Effector memory CD8-positive, alpha-beta T cell (primary cell): Measurements from ENCODE around the gene SDCBP2.

ENCODE experiments used
- ATAC-seq: fragments of 150-1000 bp; cut with Tn5 transposase; replicated peaks from 2 replicates; pipeline ENCODE4 v1.10.0; 2021; ENCODE audit warnings: mild to moderate bottlenecking, moderate library complexity
- DNase-seq, 3 experiments: peaks; one replicate each; pipeline ENCODE4 v3.0.0; 2021
- H3K27ac Mint-ChIP-seq, 2 donors: one replicate each; pipeline ENCODE4 v1.8.0; 2022; ENCODE audit warnings: mild to moderate bottlenecking in 2 of 2, mixed read lengths in 2 of 2, moderate library complexity in 2 of 2
- H3K27me3 Mint-ChIP-seq, 2 donors: one replicate each; pipeline ENCODE4 v1.8.0; 2022; ENCODE audit warnings: mixed read lengths in 2 of 2
- H3K36me3 Mint-ChIP-seq: one replicate; pipeline ENCODE4 v1.8.0; 2022; ENCODE audit warnings: mild to moderate bottlenecking, moderate library complexity, mixed read lengths; ENCODE audit not compliant: insufficient read depth
- H3K4me1 Mint-ChIP-seq, 2 donors: one replicate each; pipeline ENCODE4 v1.8.0; 2022; ENCODE audit warnings: low read depth in 2 of 2, mixed read lengths in 2 of 2
- H3K4me3 Mint-ChIP-seq, 2 donors: one replicate each; pipeline ENCODE4 v1.8.0; 2022; ENCODE audit warnings: mild to moderate bottlenecking in 2 of 2, mixed read lengths in 2 of 2, moderate library complexity in 2 of 2
- H3K9me3 Mint-ChIP-seq, 2 donors: one replicate each; pipeline ENCODE4 v1.8.0; 2022; ENCODE audit warnings: mixed read lengths in 2 of 2

Gene SDCBP2

GRCh38 chr20:1308702-1309095 lies 20.2 kb downstream of the SDCBP2 start:
- Mint-ChIP-seq H3K4me1 (peaks cover 0 to 1% of the 10 kb centered on the region in 2 donors), H3K9me3 (no peaks in the 10 kb centered on the region), H3K36me3 (peaks cover 6% of the 10 kb centered on the region), H3K4me3 (no peak overlapping the region), H3K27me3 (peaks cover 0 to 3% of the 10 kb centered on the region in 2 donors), H3K27ac (no peak overlapping the region)
- ATAC-seq (no peak), DNase-seq (no peak)

GRCh38 chr20:1308067-1308701 lies 20.8 kb downstream of the SDCBP2 start:
- no peak overlapping the region for H3K4me3 Mint-ChIP-seq
- DNase-seq = no peak
- no peak overlapping the region for H3K27ac Mint-ChIP-seq
- no peak for ATAC-seq
- no peaks in the 10 kb centered on the region for H3K27me3 Mint-ChIP-seq
- H3K36me3 Mint-ChIP-seq = peaks cover 6% of the 10 kb centered on the region
- peaks cover 0 to 1% of the 10 kb centered on the region in 2 donors for H3K4me1 Mint-ChIP-seq
- H3K9me3 Mint-ChIP-seq = no peaks in the 10 kb centered on the region

- H3K27me3 Mint-ChIP-seq = no peaks in the 10 kb centered on the region
- peaks cover 6% of the 10 kb centered on the region for H3K36me3 Mint-ChIP-seq
- no peaks in the 10 kb centered on the region for H3K9me3 Mint-ChIP-seq
- no peak overlapping the region for H3K4me3 Mint-ChIP-seq
- ATAC-seq (no peak), DNase-seq (no peak)
- H3K27ac Mint-ChIP-seq = no peak overlapping the region
- peaks cover 0 to 1% of the 10 kb centered on the region in 2 donors for H3K4me1 Mint-ChIP-seq
Observed at GRCh38 chr20:1307571-1307971, 21.4 kb downstream of the SDCBP2 start.

- H3K36me3 Mint-ChIP-seq = peaks cover 6% of the 10 kb centered on the region
- no peak overlapping the region for H3K27ac Mint-ChIP-seq
- H3K9me3 Mint-ChIP-seq = no peaks in the 10 kb centered on the region
Observed at GRCh38 chr20:1307171-1307570, 21.8 kb downstream of the SDCBP2 start.

GRCh38 chr20:1306316-1307135 lies 22.4 kb downstream of the SDCBP2 start:
- ATAC-seq (no peak), DNase-seq (no peak)
- Mint-ChIP-seq H3K9me3 (no peaks in the 10 kb centered on the region), H3K27ac (no peak overlapping the region), H3K36me3 (peaks cover 6% of the 10 kb centered on the region), H3K4me1 (peaks cover 0 to 1% of the 10 kb centered on the region in 2 donors), H3K4me3 (no peak overlapping the region), H3K27me3 (no peaks in the 10 kb centered on the region)

More at GRCh38 chr20:1307171-1307570, 21.8 kb downstream of the SDCBP2 start:
- peaks cover 0 to 1% of the 10 kb centered on the region in 2 donors for H3K4me1 Mint-ChIP-seq
- ATAC-seq (no peak), DNase-seq (no peak)
- H3K4me3 Mint-ChIP-seq = no peak overlapping the region
- no peaks in the 10 kb centered on the region for H3K27me3 Mint-ChIP-seq

- Mint-ChIP-seq H3K4me3 (no peak overlapping the region), H3K27me3 (no peaks in the 10 kb centered on the region), H3K36me3 (peaks cover 6% of the 10 kb centered on the region), H3K4me1 (peaks cover 7 to 8% of the 10 kb centered on the region in 2 donors), H3K9me3 (no peaks in the 10 kb centered on the region), H3K27ac (no peak overlapping the region)
- ATAC-seq (no peak), DNase-seq (no peak)
Observed at GRCh38 chr20:1305712-1306111, 23.2 kb downstream of the SDCBP2 start.

- no peak for DNase-seq
- no peak overlapping the region for H3K27ac Mint-ChIP-seq
- no peaks in the 10 kb centered on the region for H3K27me3 Mint-ChIP-seq
- ATAC-seq = no peak
- peaks cover 8 to 11% of the 10 kb centered on the region in 2 donors for H3K4me1 Mint-ChIP-seq
- peaks cover 6% of the 10 kb centered on the region for H3K36me3 Mint-ChIP-seq
- no peak overlapping the region for H3K4me3 Mint-ChIP-seq
- no peaks in the 10 kb centered on the region for H3K9me3 Mint-ChIP-seq
Observed at GRCh38 chr20:1304710-1305515, 24.0 kb downstream of the SDCBP2 start.

- Mint-ChIP-seq H3K4me1 (peaks cover 8 to 13% of the 10 kb centered on the region in 2 donors), H3K36me3 (peaks cover 6% of the 10 kb centered on the region), H3K9me3 (no peaks in the 10 kb centered on the region), H3K27me3 (no peaks in the 10 kb centered on the region), H3K27ac (no peak overlapping the region), H3K4me3 (no peak overlapping the region)
- DNase-seq (no peak), ATAC-seq (peak; percentile 22)
Observed at GRCh38 chr20:1302685-1303541, 26.0 kb downstream of the SDCBP2 start.

GRCh38 chr20:1301031-1301529 lies 27.9 kb downstream of the SDCBP2 start:
- ATAC-seq (peak; percentile 73), DNase-seq (peak in 1 of 3 experiments; percentile 19)
- Mint-ChIP-seq H3K4me3 (peak overlapping the region; percentile 59 to 64), H3K36me3 (peaks cover 3% of the 10 kb centered on the region), H3K9me3 (no peaks in the 10 kb centered on the region), H3K27ac (peak overlapping the region; percentile 92 to 94), H3K4me1 (peaks cover 8 to 15% of the 10 kb centered on the region in 2 donors), H3K27me3 (no peaks in the 10 kb centered on the region)

- DNase-seq (no peak), ATAC-seq (no peak)
- peaks cover 8 to 15% of the 10 kb centered on the region in 2 donors for H3K4me1 Mint-ChIP-seq
- no peaks in the 10 kb centered on the region for H3K27me3 Mint-ChIP-seq
- H3K9me3 Mint-ChIP-seq = no peaks in the 10 kb centered on the region
- H3K27ac Mint-ChIP-seq = peak overlapping the region; percentile 92 to 94
- H3K36me3 Mint-ChIP-seq = peaks cover 3% of the 10 kb centered on the region
- no peak overlapping the region for H3K4me3 Mint-ChIP-seq
Observed at GRCh38 chr20:1300083-1300840, 28.7 kb downstream of the SDCBP2 start.

GRCh38 chr20:1299522-1299921 lies 29.4 kb downstream of the SDCBP2 start:
- H3K27ac Mint-ChIP-seq = peak overlapping the region in 1 of 2 donors; percentile 13
- peaks cover 3% of the 10 kb centered on the region for H3K36me3 Mint-ChIP-seq
- H3K4me3 Mint-ChIP-seq = no peak overlapping the region
- H3K27me3 Mint-ChIP-seq = no peaks in the 10 kb centered on the region
- H3K4me1 Mint-ChIP-seq = peaks cover 8 to 15% of the 10 kb centered on the region in 2 donors
- DNase-seq (no peak), ATAC-seq (peak; percentile 49)
- H3K9me3 Mint-ChIP-seq = no peaks in the 10 kb centered on the region

- Mint-ChIP-seq H3K4me1 (peaks cover 8 to 15% of the 10 kb centered on the region in 2 donors), H3K36me3 (no peaks in the 10 kb centered on the region), H3K4me3 (no peak overlapping the region), H3K27ac (no peak overlapping the region), H3K27me3 (no peaks in the 10 kb centered on the region), H3K9me3 (no peaks in the 10 kb centered on the region)
- ATAC-seq (no peak), DNase-seq (no peak)
Observed at GRCh38 chr20:1298888-1299511, 29.9 kb downstream of the SDCBP2 start.
